GM23338 (cell line): Measurements from ENCODE around the gene CFAP74. TPM values are rescaled to one million over a fixed set of nuclear protein-coding genes. Genes with fewer than 3 reads are reported as not detected.

Experiments used
- ATAC-seq: fragments of 200-7000 bp; cut with Tn5 transposase; 3 replicates; pipeline ENCODE4 v1.9.1; 2020
- DNase-seq: peaks from one replicate; pipeline ENCODE4 v3.0.0-alpha.2; 2015; ENCODE audit warnings: low spot score
- H2AFZ ChIP-seq: fragments of 200-600 bp; sonication (generic); 2 replicates; pipeline ENCODE4 v1.8.0; 2016; ENCODE audit warnings: antibody characterized with exemption, mild to moderate bottlenecking, moderate library complexity
- H3F3A ChIP-seq: fragments of 200-600 bp; sonication (generic); replicated peaks from 2 replicates; pipeline ENCODE4 v1.8.0; 2017; ENCODE audit warnings: antibody characterized with exemption, mixed run types, low read depth
- H3K27ac ChIP-seq: fragments of 200-600 bp; sonication (generic); 2 replicates; pipeline ENCODE4 v1.6.1; 2016; ENCODE audit warnings: low read depth
- H3K27me3 ChIP-seq: fragments of 200-600 bp; sonication (generic); 2 replicates; pipeline ENCODE4 v1.8.0; 2016; ENCODE audit warnings: mild to moderate bottlenecking, mixed run types, moderate library complexity; ENCODE audit not compliant: insufficient read depth
- H3K36me3 ChIP-seq: fragments of 200-600 bp; sonication (generic); 2 replicates; pipeline ENCODE4 v1.8.0; 2016; ENCODE audit warnings: mild to moderate bottlenecking; ENCODE audit not compliant: insufficient read depth
- H3K4me1 ChIP-seq: fragments of 200-600 bp; sonication (generic); 2 replicates; pipeline ENCODE4 v1.8.0; 2016; ENCODE audit warnings: mild to moderate bottlenecking, moderate library complexity; ENCODE audit not compliant: insufficient read depth
- H3K4me2 ChIP-seq: fragments of 200-600 bp; sonication (generic); 2 replicates; pipeline ENCODE4 v1.7.1; 2017; ENCODE audit warnings: mixed run types
- H3K4me3 ChIP-seq: fragments of 200-600 bp; sonication (generic); 2 replicates; pipeline ENCODE4 v1.6.1; 2016; ENCODE audit warnings: mixed run types
- H3K79me2 ChIP-seq: fragments of 200-600 bp; sonication (generic); replicated peaks from 2 replicates; pipeline ENCODE4 v1.8.0; 2017; ENCODE audit warnings: mild to moderate bottlenecking; ENCODE audit not compliant: insufficient read depth
- H3K9me2 ChIP-seq: fragments of 200-600 bp; sonication (generic); 2 replicates; pipeline ENCODE4 v1.8.0; 2017; ENCODE audit not compliant: insufficient read depth
- H4K20me1 ChIP-seq: fragments of 200-600 bp; sonication (generic); replicated peaks from 2 replicates; pipeline ENCODE4 v1.8.0; 2017; ENCODE audit warnings: mild to moderate bottlenecking; ENCODE audit not compliant: insufficient read depth
- H3K27ac Mint-ChIP-seq: 2 replicates; pipeline ENCODE4 v1.8.0; 2020; ENCODE audit warnings: inconsistent platforms, mild to moderate bottlenecking, moderate library complexity, mixed read lengths
- H3K27me3 Mint-ChIP-seq: 3 replicates; pipeline ENCODE4 v1.8.0; 2022; ENCODE audit warnings: low read depth, mild to moderate bottlenecking, moderate library complexity, mixed read lengths, inconsistent platforms; ENCODE audit not compliant: insufficient read depth, poor library complexity
- H3K36me3 Mint-ChIP-seq: 3 replicates; pipeline ENCODE4 v1.8.0; 2021; ENCODE audit warnings: low read depth, mild to moderate bottlenecking, inconsistent platforms, moderate library complexity, mixed read lengths
- H3K4me1 Mint-ChIP-seq: 3 replicates; pipeline ENCODE4 v1.8.0; 2020; ENCODE audit warnings: mild to moderate bottlenecking, inconsistent platforms, mixed read lengths
- H3K4me3 Mint-ChIP-seq: 3 replicates; pipeline ENCODE4 v1.8.0; 2021; ENCODE audit warnings: moderate library complexity, mild to moderate bottlenecking, inconsistent platforms, mixed read lengths
- H3K9me3 Mint-ChIP-seq: 3 replicates; pipeline ENCODE4 v1.8.0; 2020; ENCODE audit warnings: moderate library complexity, mild to moderate bottlenecking, inconsistent platforms, mixed read lengths
- CREB1 ChIP-seq: fragments of 250-450 bp; sonication (Bioruptor Pico); IDR thresholded peaks from 2 replicates; pipeline ENCODE4 v1.5.0; 2020; ENCODE audit warnings: low read depth, mild to moderate bottlenecking, moderate library complexity
- ETS1 ChIP-seq: IDR thresholded peaks from 2 replicates; pipeline ENCODE4 v1.6.1; 2016; ENCODE audit warnings: antibody characterized with exemption
- EZH2 ChIP-seq: fragments of 200-600 bp; sonication (generic); IDR thresholded peaks from one replicate; pipeline ENCODE4 v1.8.0; 2017; ENCODE audit warnings: antibody characterized with exemption, mild to moderate bottlenecking, low read depth; ENCODE audit not compliant: unreplicated experiment
- EZH2phosphoT487 ChIP-seq: fragments of 200-600 bp; sonication (generic); IDR thresholded peaks from one replicate; pipeline ENCODE4 v1.8.1; 2018; ENCODE audit warnings: antibody characterized with exemption; ENCODE audit not compliant: unreplicated experiment
- JUNB ChIP-seq: IDR thresholded peaks from one replicate; pipeline ENCODE4 v1.6.1; 2016; ENCODE audit warnings: antibody characterized with exemption; ENCODE audit not compliant: unreplicated experiment
- NANOG ChIP-seq: IDR thresholded peaks from 2 replicates; pipeline ENCODE4 v1.6.1; 2016; ENCODE audit warnings: antibody characterized with exemption, borderline replicate concordance
- POLR2AphosphoS5 ChIP-seq: IDR thresholded peaks from 2 replicates; pipeline ENCODE4 v1.6.1; 2016; ENCODE audit warnings: antibody characterized with exemption, low read depth
- STAT1 ChIP-seq: IDR thresholded peaks from one replicate; pipeline ENCODE4 v1.6.1; 2016; ENCODE audit warnings: antibody characterized with exemption; ENCODE audit not compliant: unreplicated experiment
- ZNF114 ChIP-seq: fragments of 250-450 bp; sonication (Bioruptor Pico); IDR thresholded peaks from 2 replicates; pipeline ENCODE4 v1.5.0; 2020; ENCODE audit warnings: mild to moderate bottlenecking, moderate library complexity
- ZNF331 ChIP-seq: fragments of 250-450 bp; sonication (Bioruptor Pico); IDR thresholded peaks from 2 replicates; pipeline ENCODE4 v1.5.0; 2020; ENCODE audit warnings: low read depth, mild to moderate bottlenecking, moderate library complexity
- ZNF462 ChIP-seq: fragments of 250-450 bp; sonication (Bioruptor Pico); IDR thresholded peaks from 2 replicates; pipeline ENCODE4 v1.5.0; 2020; ENCODE audit warnings: mild to moderate bottlenecking, moderate library complexity
- polyA plus RNA-seq: library from polyadenylated mRNA; unstranded; fragments of >200 nt; fragmentation: Nextera tagmentation; extraction: Ambion mirVana; gene quantifications from 2 replicates; pipeline ENCODE4 v1.2.1, GENCODE V29; 2016
- total RNA-seq: library from RNA; depleted of rRNA; stranded (reverse); fragments of >200 nt; shearing (Covaris generic); gene quantifications from 2 replicates; pipeline ENCODE4 v1.2.3, GENCODE V29; 2014
- TF ChIP-seq, protein P1 (sequence below), 2 experiments: fragments of 200-600 bp in 1 of 2; sonication (generic) in 1 of 2; conservative IDR thresholded peaks; 2 replicates each; pipeline versions ENCODE4 v1.5.1 to v1.6.1; 2016 to 2017; ENCODE audit warnings: antibody characterized with exemption in 2 of 2, low read depth in 2 of 2, mild to moderate bottlenecking in 2 of 2, moderate library complexity in 1 of 2
- TF ChIP-seq, protein P2 (sequence below): IDR thresholded peaks from one replicate; pipeline ENCODE4 v1.6.1; 2018; ENCODE audit warnings: antibody characterized with exemption; ENCODE audit not compliant: unreplicated experiment

CFAP74 gene
- total and polyA plus RNA-seq, 2 experiments from 2014 or later: 0.21 TPM; not detected in 1

DNA sequence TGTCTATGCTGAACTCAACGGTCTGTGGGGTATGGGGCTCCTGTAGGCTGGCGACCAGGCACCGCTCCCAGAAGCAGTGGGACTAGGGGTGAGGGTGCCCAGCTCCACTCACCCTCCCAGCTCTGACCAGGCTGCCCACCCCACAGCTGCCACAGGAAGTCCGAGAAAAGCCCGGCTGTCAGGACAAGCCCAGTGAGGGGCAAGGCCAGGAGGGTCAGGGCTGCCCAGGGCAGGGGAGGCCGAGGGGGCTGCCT lies 81.0 kb downstream of the CFAP74 start:
- TF ChIP-seq NANOG (no peak), EZH2phosphoT487 (no peak), ZNF462 (CRISPR knock-in tag) (no peak), EZH2 (no peak), POLR2AphosphoS5 (no peak), JUNB (no peak), ZNF114 (CRISPR knock-in tag) (no peak), ETS1 (no peak), STAT1 (no peak), CREB1 (CRISPR knock-in tag) (no peak), ZNF331 (CRISPR knock-in tag) (no peak)
- TF ChIP-seq, protein P1, sequence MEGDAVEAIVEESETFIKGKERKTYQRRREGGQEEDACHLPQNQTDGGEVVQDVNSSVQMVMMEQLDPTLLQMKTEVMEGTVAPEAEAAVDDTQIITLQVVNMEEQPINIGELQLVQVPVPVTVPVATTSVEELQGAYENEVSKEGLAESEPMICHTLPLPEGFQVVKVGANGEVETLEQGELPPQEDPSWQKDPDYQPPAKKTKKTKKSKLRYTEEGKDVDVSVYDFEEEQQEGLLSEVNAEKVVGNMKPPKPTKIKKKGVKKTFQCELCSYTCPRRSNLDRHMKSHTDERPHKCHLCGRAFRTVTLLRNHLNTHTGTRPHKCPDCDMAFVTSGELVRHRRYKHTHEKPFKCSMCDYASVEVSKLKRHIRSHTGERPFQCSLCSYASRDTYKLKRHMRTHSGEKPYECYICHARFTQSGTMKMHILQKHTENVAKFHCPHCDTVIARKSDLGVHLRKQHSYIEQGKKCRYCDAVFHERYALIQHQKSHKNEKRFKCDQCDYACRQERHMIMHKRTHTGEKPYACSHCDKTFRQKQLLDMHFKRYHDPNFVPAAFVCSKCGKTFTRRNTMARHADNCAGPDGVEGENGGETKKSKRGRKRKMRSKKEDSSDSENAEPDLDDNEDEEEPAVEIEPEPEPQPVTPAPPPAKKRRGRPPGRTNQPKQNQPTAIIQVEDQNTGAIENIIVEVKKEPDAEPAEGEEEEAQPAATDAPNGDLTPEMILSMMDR (conservative IDR thresholded peaks at IDR 0.05; ENCODE audit: low read depth in 2 of 2): no peak
- TF ChIP-seq, protein P2, sequence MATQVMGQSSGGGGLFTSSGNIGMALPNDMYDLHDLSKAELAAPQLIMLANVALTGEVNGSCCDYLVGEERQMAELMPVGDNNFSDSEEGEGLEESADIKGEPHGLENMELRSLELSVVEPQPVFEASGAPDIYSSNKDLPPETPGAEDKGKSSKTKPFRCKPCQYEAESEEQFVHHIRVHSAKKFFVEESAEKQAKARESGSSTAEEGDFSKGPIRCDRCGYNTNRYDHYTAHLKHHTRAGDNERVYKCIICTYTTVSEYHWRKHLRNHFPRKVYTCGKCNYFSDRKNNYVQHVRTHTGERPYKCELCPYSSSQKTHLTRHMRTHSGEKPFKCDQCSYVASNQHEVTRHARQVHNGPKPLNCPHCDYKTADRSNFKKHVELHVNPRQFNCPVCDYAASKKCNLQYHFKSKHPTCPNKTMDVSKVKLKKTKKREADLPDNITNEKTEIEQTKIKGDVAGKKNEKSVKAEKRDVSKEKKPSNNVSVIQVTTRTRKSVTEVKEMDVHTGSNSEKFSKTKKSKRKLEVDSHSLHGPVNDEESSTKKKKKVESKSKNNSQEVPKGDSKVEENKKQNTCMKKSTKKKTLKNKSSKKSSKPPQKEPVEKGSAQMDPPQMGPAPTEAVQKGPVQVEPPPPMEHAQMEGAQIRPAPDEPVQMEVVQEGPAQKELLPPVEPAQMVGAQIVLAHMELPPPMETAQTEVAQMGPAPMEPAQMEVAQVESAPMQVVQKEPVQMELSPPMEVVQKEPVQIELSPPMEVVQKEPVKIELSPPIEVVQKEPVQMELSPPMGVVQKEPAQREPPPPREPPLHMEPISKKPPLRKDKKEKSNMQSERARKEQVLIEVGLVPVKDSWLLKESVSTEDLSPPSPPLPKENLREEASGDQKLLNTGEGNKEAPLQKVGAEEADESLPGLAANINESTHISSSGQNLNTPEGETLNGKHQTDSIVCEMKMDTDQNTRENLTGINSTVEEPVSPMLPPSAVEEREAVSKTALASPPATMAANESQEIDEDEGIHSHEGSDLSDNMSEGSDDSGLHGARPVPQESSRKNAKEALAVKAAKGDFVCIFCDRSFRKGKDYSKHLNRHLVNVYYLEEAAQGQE: no peak
- Histone ChIP-seq H3K79me2 (no peaks in the 10 kb centered on the region), H3K9me2 (no peaks in the 10 kb centered on the region), H2AFZ (no peak overlapping the region), H3F3A (0 out of 2 replicates have a peak, but pooled peaks cover 8% of the 10 kb centered on the region), H3K27me3 (no peaks in the 10 kb centered on the region), H3K4me1 (no peaks in the 10 kb centered on the region; the same call in 1 of the 2 replicates), H4K20me1 (no peaks in the 10 kb centered on the region), H3K4me3 (no peak overlapping the region), H3K27ac (no peak overlapping the region), H3K36me3 (no peaks in the 10 kb centered on the region), H3K4me2 (no peak overlapping the region)
- no peak for DNase-seq
- ATAC-seq: no peak
- Mint-ChIP-seq H3K36me3 (no peaks in the 10 kb centered on the region), H3K4me1 (peaks cover 3% of the 10 kb centered on the region; the same call in 2 of the 3 replicates), H3K9me3 (peaks cover 12% of the 10 kb centered on the region), H3K27me3 (peaks cover 11% of the 10 kb centered on the region), H3K4me3 (no peak overlapping the region), H3K27ac (no peak overlapping the region)
